GM18499 (cell line): ENCODE results near the gene GLRX5.
A peak's percentile ranks its signal among the peaks of the same experiment; 100 is the strongest.
"Not testable (repeated sequence)": the region's sequence is repeated elsewhere in the genome, so short reads cannot be mapped to it uniquely, and the experiment has no call there.

ENCODE experiments used
- ATAC-seq: cut with Tn5 transposase; IDR thresholded peaks from one replicate; pipeline ENCODE4 v1.9.1; 2021; ENCODE audit warnings: moderate number of reproducible peaks; ENCODE audit not compliant: insufficient read depth, unreplicated experiment

GLRX5 gene

DNA sequence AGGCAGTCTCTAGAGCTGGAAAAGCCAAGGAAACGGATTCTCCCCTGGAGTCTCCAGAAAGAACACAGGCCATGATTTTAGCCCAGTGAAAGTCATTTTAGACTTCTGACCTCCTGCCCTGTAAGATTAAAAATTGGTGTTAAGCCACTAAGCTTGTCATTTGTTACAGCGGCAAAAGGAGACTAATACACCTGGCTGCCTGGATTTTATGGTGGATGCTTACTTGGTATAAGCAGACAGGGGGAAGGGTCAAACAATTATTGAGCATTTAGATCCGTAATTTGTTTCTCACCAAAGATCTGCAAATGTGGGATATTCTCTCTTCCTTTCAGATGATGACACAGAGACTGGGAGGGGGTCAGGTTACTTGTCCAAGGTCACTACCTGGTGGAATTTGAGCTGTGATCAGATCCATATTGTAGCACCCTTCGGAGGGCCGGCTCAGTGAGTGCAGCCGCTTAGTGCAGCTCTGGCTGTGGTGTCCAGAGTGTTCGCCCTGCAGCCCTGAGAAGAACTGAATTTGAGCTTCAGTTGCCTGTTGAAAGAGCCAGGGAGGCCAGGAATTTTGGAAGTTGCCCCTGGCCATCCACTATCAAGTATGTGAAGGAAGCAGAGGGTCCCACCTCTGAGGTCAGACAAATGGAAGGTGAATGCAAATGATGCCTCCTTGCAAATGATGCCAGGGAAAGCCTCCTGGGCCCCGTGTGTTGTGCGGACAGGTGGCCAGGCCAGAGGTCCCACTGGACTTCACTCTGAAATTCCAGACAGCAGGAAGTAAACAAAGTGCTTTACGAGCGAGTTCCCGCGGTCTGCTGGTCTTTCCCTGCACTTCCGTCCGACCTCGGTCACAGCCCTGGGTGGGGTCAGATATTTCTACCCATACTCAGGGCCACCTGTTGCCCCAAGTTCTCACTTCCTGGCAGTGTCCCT, 15.1 kb downstream of the GLRX5 start:
- no peak for ATAC-seq

DNA sequence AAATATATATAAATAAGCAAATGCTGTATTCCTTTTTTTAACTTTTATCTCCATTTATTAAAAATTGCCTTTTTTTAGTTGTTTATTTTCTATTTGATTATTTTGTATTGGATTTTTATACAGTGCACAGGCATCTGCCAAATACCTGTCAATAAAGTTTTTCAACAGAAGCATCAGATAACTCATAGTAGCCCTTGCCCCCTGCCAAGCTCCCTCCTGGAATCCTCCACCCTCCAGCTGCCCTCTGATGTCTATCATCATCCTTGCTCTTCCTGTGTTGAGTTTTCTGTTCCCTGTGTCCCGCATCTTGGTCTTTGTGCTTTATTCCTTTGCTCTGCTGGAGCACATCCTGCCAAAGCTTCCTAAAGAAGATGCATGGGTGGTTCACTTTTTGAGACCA, 16.6 kb downstream of the GLRX5 start:
- ATAC-seq, result no peak

DNA sequence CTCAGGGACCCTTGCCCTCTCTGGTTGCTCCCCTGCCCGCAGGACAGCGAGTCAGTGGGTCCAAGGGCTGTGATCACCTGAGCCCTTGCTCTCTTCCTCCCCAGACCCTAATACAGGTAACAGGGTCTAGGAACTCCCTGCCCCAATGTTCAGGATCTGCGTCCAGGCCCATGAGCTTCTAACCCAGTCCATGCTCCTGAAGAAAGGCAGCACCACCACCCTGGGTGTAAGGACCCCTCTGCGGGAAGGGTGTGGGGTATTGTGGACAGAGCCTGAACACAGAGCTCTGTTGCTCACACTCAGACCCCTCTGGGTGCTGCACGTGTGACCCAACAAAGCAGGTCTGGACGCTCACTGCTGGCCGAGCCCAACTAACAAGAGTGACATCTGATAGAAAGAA, 18.3 kb downstream of the GLRX5 start:
- ATAC-seq, result no peak

DNA sequence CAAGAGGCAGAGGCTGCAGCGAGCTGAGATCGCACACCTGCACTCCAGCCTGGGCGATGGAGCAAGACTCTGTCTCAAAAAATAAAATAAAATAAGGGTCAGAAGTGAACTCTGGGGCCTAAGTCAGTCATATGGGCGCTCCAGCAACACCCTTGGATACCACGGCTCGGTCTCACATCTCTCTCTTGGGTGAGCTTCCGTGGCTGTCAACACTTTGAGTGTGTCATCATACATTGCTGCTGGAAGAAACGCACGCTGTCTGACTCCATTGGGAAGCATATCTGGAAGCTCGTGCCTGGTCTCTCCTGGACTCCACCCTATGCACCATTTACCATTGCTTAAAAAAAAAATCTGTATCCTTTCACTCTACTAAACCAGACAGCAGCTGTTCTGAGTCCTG, 20.2 kb downstream of the GLRX5 start:
- no peak for ATAC-seq

DNA sequence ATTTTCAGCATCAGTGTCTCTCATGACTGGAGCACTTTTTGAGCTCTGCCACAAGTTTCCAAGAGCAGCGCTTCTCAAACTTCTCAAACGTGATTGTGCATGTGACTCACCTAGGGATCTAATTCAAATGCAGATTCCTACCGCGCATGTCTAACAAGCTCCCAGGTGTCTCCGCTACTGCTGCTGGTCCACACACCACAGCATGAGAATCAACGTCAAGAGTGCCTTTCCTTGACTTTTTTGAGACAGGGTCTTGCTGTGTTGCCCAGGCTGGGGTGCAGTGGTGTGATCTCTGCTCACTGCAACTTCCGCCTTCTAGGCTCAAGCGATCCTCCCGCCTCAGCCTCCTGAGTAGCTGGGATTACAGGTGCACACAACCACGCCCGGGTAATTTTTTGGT, 22.4 kb downstream of the GLRX5 start:
- no peak for ATAC-seq

DNA sequence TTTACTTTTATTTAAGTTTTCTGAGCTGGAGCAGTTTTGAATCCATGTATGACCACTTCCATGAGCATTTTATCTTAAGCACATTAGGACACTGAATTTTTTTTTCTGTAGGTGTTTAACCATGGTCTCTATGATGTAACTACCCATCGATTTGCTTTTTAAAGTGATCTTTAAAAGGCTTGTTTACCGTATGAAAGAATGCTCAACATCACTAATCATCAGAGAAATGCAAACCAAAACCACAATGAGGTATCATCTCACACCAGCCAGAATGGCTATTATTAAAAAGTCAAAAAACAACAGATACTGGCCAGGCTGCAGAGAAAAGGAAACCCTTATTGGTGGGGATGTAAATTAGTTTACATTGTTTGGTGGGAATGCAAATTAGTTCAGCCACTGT, 23.0 kb downstream of the GLRX5 start:
- ATAC-seq, result no peak

DNA sequence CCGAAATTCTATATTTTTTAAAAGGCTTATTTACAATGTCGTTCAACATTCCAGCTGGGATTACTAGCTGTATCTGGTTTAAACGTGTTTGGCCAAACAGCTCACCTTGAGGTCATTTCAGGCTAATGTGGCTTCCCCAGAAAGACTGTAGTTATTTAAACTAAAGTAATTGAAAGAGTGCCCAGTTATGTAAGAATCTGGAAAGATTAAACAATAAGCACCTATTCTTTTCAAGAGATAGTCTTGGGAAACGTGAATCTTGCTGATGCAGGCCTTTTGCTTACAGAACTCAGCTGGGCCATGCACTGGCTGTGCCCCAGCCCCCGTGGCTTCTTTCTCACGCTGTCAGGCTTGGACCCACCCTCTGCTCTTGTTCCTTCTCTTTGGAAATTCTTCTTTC, 24.4 kb downstream of the GLRX5 start:
- no peak for ATAC-seq

DNA sequence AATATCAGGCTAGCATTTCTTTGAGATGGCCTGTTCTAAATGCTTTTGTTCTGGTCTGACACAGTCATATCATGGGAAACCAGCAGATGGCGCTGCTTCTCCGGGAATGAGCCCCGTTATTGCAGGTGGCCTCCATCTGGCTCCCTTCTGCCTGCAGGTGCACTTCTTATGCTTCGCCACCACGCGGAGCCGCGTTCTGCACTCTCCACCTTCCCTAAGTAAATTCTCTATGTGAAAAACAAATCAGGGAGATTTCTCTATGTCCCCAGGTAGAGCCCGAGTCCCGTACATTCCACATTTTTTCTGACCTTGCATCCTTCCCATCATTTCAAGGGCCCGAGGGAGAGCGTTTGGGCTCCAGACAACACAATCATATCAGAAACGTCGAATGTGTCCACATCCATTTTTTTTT, 26.2 kb downstream of the GLRX5 start:
- ATAC-seq, result peak; percentile 70

DNA sequence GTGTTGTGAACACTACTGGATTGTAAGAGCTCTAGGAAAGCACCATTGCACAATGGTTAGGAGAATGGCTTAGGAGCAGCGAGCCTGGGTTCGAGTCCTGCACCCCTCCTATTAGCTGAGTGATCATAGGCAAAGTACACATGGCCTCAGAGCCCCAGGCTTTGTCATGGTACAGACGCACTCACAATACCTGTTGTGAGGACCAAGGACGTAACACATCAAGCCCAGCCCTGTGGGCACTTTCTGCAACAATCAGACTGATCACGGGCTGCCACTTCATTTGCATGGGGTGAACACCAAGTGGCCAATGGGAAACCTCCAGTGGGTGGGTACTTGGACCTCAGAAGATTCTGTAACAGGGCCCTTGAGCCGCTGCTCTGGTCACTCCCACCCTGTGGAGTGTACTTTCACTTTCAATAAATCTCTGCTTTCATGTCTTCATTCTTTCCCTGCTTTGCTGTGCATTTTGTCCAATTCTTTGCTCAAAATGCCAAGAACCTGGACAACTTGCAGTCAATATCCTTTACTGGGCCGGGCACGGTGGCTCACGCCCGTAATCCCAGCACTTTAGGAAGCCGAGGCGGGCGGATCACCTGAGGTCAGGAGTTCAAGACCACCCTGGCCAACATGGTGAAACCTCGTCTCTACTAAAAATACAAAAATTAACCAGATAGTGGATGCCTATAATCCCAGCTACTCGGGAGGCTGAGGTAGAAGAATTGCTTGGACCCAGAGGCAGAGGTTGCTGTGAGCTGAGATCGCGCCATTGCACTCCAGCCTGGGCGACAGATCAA, 28.2 kb downstream of the GLRX5 start:
- no peak for ATAC-seq

DNA sequence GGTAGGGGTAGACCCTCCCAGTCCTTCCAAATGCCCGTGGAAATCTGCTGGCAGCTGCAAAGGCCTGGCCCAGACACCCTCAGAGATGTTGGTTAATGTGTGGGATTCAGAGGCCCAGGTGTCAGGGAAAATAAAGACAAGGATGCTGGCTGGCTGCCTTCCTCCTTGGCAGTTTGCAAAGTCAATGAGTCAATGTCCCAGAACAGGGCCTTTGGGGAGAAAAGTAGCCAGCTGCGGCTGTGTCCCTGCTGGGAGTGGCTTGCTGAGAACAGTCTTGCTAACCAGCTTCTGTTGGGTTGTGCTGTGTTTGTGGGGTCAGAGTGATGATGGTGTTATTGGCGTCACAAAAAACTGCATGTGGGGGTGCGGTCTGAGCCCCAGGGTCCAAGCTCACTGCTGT, 29.2 kb downstream of the GLRX5 start:
- ATAC-seq, result no peak

DNA sequence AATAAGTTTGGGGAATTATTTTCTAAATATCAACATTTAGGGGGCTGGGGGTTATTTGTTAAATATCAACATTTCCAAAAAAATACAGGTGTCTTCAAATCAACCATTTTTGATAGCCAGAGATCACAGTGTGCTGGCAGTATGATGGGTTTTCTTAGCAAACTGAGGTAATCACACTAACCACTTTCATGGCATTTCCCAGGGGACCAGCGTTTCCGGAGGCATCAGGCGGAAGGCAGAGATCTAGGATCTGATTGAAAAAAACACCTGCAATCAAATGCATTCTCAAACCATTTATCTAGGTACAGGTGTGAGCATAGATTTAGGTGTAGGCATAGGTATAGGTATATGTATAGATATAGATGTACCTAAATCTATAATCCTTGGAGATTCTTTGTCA, 34.6 kb downstream of the GLRX5 start:
- ATAC-seq, result no peak

DNA sequence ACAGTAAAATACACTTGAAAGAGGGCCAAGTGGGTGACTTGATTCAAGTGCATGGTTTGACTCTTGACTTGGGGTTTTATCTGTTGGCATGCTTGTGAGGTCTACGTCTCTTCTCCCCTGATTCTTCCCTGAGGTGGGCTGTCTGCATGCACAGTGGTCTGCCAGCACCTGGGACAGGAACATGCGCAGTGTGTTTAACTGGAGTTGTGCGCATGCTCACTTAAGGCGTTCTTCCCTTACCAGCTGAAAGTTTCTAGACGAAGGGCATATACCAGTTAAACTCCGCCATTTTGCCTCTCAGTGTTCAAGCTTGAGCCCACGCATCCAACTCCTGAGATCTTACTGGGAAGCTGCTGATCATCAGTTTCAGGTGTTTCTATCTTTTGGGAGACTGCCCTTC, 38.5 kb downstream of the GLRX5 start:
- no peak for ATAC-seq

DNA sequence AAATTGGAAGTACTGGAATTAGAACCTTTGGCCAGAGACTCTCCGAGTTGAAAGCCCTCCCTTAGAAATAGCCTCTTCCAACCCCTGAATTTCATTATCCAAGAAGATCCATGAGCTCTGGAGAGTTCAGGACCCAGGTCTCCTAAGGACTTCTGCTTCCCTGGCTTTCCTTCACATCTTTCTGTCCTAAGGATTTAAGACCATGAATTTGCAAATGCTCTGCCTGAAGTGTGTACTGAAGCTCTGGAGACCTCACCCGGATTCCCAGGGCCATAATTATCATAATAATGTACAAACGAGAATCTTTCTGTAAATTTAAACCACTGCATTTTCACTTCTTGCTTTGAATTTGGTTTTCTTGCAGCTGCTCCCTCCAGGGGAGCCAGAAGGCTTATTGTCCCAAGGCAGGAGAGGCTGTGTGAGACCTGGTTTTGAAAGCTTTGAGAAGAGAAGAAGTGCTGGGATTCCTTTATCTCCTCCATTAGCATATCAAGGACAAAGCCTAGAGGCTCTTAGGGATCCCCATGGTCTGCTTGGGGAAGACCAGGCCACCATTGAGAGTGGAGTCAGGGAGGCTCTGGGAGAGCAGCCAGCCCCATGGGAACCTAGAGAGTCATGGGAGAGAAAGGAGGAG, 41.1 kb downstream of the GLRX5 start:
- ATAC-seq, result no peak

DNA sequence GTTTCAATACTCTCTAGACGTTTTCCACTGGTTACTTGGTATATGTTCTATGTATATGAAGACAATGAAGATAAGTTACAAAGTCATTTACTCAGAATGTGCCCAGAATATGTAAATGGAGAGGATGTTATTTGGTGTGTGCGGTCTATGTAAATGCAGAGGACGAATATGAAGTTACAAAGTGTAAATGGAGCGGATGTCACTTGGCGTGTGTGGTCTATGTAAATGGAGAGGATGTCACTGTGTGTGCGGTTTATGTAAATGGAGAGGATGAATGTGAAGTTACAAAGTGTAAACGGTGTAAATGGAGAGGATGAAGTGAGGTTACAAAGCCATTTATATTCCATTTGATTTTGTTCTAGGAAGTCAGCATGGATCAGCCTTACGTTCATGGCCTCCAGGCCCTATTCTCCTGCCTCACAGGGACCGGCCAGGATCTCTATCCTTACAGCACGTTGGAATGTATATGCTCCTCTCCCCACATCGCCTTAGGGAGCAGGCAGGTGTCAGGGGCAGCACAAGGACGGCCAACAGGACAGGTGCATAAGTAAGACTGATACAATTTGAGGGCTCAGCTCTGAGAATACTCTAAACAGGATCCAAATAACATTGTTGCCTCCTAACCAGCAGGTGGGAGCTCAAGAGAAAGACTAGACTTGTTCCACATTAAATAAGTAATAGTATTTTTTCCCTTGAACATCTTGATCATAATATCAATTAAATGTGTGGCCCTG, 42.4 kb downstream of the GLRX5 start:
- peak; percentile 97 for ATAC-seq

DNA sequence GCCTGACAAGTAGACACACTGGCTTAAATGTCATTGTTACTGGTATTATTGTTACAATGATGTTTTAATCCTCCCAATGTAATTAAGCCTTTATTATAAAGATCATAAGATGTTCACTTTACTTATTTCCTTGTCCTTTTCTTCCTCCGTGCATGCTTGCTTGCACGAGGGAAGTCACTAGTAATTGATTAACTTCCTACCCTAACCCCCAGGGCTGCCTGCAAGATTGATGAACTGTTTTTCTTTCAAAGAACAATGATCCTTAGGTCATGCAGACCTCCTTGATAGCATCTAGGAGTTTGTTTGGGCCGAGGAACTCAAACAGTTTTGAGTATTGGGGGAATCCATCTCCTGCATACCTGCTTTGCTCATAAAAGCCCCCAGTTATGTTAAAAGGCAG, 43.0 kb downstream of the GLRX5 start:
- no peak for ATAC-seq

DNA sequence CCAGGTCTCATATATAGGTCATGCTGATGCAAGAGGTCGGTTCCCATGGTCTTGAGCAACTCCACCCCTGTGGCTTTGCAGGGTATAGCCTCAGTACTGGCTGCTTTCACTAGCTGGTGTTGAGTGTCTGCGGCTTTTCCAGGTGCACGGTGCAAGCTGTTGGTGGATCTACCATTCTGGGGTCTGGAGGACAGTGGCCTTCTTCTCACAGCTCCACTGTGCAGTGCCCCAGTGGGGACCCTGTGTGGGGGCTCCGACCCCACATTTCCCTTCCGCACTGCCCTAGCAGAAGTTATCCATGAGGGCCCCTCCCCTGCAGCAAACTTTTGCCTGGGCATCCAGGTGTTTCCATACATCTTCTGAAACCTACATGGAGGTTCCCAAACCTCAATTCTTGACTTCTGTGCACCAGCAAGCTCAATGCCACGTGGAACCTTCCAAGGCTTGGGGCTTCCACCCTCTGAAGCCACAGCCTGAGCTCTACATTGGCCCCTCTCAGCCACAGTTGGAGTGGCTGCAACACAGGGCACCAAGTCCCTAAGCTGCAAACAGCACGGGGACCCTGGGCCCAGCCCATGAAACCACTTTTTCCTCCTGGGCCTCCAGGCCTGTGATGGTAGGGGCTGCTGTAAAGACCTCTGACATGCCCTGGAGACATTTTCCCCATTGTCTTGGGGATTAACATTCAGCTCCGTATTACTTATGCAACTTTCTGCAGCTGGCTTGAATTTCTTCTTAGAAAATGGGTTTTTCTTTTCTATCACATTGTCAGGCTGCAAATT, 49.2 kb downstream of the GLRX5 start:
- ATAC-seq, result not testable (repeated sequence)

DNA sequence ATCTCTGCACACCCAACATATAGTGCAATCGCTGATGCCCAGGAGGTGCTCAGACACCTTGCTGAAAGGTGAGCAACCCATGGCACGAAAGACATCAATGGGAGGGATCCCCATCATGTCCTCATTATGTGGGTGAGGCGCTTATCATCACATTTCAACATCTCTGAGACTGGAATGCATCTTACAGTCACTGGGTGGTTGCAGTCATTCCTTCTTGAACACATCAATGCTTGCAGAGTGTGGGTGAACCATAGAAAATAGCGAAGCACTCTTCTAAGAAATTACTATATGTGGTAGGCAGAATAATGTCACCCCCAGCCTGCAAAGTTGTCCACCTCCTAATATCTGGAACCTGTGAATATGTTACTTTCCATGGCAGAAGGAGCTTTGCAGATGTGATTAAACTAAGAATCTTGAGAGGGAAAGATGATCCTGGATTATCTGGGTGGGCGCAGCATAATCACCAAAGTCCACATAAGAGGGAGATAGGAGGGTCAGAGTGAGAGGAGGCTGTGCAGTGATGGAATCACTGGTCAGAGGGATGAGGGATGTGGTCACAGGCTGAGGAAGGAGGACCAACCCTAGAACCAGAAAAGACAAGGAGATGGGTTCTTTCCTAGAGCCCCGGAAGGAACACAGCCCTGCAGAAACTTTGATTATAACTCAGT, 51.2 kb downstream of the GLRX5 start:
- ATAC-seq, result no peak

DNA sequence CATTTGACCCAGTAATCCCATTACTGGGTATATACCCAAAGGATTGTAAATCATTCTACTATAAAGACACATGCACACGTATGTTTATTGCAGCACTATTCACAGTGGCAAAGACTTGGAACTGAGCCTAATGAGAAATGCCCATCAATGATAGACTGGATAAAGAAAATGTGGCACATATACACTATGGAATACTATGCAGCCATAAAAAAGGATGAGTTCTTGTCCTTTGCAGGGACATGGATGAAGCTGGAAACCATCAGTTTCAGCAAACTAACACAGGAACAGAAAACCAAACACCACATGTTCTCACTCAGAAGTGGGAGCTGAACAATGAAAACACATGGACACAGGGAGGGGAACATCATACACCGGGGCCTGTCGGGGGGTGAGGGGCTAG, 56.3 kb downstream of the GLRX5 start:
- ATAC-seq, result not testable (repeated sequence)
